Neuronal stem cell (in vitro differentiated cells): ENCODE results near the gene EIF2AK3.

Source experiments
- DNase-seq: peaks from one replicate; pipeline ENCODE4 v3.0.0-alpha.2; 2013; ENCODE audit warnings: low spot score
- H2AFZ ChIP-seq: one replicate; pipeline ENCODE4 v1.6.1; 2013; ENCODE audit warnings: mild to moderate bottlenecking, low read length, inconsistent platforms
- H2AK5ac ChIP-seq: 2 replicates; pipeline ENCODE4 v1.6.1; 2013; ENCODE audit warnings: low read depth, mild to moderate bottlenecking, inconsistent platforms, low read length, moderate library complexity, mixed read lengths
- H2BK120ac ChIP-seq: 2 replicates; pipeline ENCODE4 v1.6.1; 2013; ENCODE audit warnings: low read depth, mild to moderate bottlenecking, inconsistent platforms, low read length, moderate library complexity, mixed read lengths
- H2BK12ac ChIP-seq: one replicate; pipeline ENCODE4 v1.6.1; 2013; ENCODE audit warnings: low read length, inconsistent platforms
- H2BK15ac ChIP-seq: 2 replicates; pipeline ENCODE4 v1.6.1; 2013; ENCODE audit warnings: mild to moderate bottlenecking, low read length, inconsistent platforms, mixed read lengths
- H2BK5ac ChIP-seq: one replicate; pipeline ENCODE4 v1.6.1; 2013; ENCODE audit warnings: inconsistent platforms, mild to moderate bottlenecking, low read length, moderate library complexity
- H3K14ac ChIP-seq: one replicate; pipeline ENCODE4 v1.6.1; 2013; ENCODE audit warnings: low read length, inconsistent platforms
- H3K18ac ChIP-seq: 2 replicates; pipeline ENCODE4 v1.6.1; 2013; ENCODE audit warnings: low read length, inconsistent platforms
- H3K23ac ChIP-seq: 2 replicates; pipeline ENCODE4 v1.6.1; 2013; ENCODE audit warnings: low read depth, mild to moderate bottlenecking, mixed read lengths, low read length, inconsistent platforms; ENCODE audit not compliant: poor library complexity
- H3K27ac ChIP-seq: replicated peaks from 3 replicates; pipeline ENCODE4 v1.5.1; 2013; ENCODE audit warnings: low read length, inconsistent platforms
- H3K27me3 ChIP-seq, 3 experiments: 2 replicates each; pipeline ENCODE4 v1.6.1; 2013; ENCODE audit warnings: low read length in 3 of 3, mild to moderate bottlenecking in 2 of 3, inconsistent platforms in 1 of 3, low read depth in 1 of 3, mixed read lengths in 1 of 3, moderate library complexity in 1 of 3; ENCODE audit not compliant: control insufficient read depth in 3 of 3, insufficient read depth in 3 of 3
- H3K36me3 ChIP-seq, 2 donors: replicated peaks in 1 of 2; 2 replicates each; pipeline ENCODE4 v1.6.1; 2013; ENCODE audit warnings: low read length in 2 of 2; ENCODE audit not compliant: control insufficient read depth in 2 of 2, insufficient read depth in 2 of 2
- H3K4ac ChIP-seq: 2 replicates; pipeline ENCODE4 v1.6.1; 2013; ENCODE audit warnings: inconsistent platforms, mild to moderate bottlenecking, low read length, moderate library complexity
- H3K4me1 ChIP-seq, 2 donors: 1 replicate in 1 of 2; 2 replicates in 1 of 2; pipeline ENCODE4 v1.6.1; 2013; ENCODE audit warnings: low read length in 2 of 2, low read depth in 1 of 2; ENCODE audit not compliant: control insufficient read depth in 2 of 2, insufficient read depth in 1 of 2
- H3K4me2 ChIP-seq: one replicate; pipeline ENCODE4 v1.6.1; 2013; ENCODE audit warnings: mild to moderate bottlenecking, low read length, inconsistent platforms; ENCODE audit not compliant: insufficient read depth, poor library complexity, severe bottlenecking
- H3K4me3 ChIP-seq, 2 donors: 2 replicates each; pipeline ENCODE4 v1.5.1; 2013; ENCODE audit warnings: low read length in 2 of 2, mild to moderate bottlenecking in 2 of 2, inconsistent platforms in 1 of 2, moderate library complexity in 1 of 2
- H3K79me1 ChIP-seq: one replicate; pipeline ENCODE4 v1.6.1; 2013; ENCODE audit warnings: low read depth, mild to moderate bottlenecking, inconsistent platforms, low read length, moderate library complexity
- H3K9ac ChIP-seq: one replicate; pipeline ENCODE4 v1.6.1; 2013; ENCODE audit warnings: mild to moderate bottlenecking, low read depth, low read length, inconsistent platforms; ENCODE audit not compliant: poor library complexity
- H3K9me3 ChIP-seq, 2 donors: replicated peaks in 1 of 2; 2 replicates each; pipeline versions ENCODE3 to v1.6.1; 2013; ENCODE audit warnings: low read length in 2 of 2, mild to moderate bottlenecking in 2 of 2, inconsistent platforms in 1 of 2, low read depth in 1 of 2, mixed read lengths in 1 of 2, moderate library complexity in 1 of 2; ENCODE audit not compliant: control insufficient read depth in 2 of 2, insufficient read depth in 1 of 2
- H4K8ac ChIP-seq: one replicate; pipeline ENCODE4 v1.6.1; 2013; ENCODE audit warnings: low read depth, mild to moderate bottlenecking, inconsistent platforms, low read length, moderate library complexity
- H4K91ac ChIP-seq: one replicate; pipeline ENCODE4 v1.6.1; 2013; ENCODE audit warnings: low read length, low read depth, mild to moderate bottlenecking, inconsistent platforms; ENCODE audit not compliant: poor library complexity
- WGBS, 2 donors: extraction: QIAGEN DNeasy Blood & Tissue Kit; methylation state at CpG; one replicate each; pipeline ENCODE4 v1.1.7; 2013; ENCODE audit warnings: missing lambda C conversion rate in 2 of 2, mixed read lengths in 1 of 2; ENCODE audit not compliant: insufficient read length in 2 of 2, insufficient replicate concordance in 1 of 2; ENCODE audit errors: extremely low coverage in 2 of 2; 5-methylcytosine and 5-hydroxymethylcytosine counted together

EIF2AK3 gene

DNA sequence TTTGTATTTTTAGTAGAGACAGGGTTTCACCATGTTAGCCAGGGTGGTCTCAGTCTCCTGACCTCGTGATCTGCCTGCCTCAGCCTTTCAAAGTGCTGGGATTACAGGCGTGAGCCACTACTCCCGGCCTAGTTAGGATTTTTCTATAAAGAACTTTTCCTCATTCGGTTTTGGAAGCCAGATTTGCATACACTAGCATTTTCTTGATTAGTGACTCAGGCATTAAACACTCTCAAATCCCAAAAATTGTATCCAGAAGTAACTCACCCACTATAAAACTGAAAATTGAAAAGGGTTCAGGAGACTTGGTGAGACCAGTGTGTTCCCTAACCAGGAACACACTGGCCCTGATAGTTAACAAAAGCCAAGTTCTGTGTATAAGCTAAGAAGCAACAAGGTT is 25.2 kb downstream of the EIF2AK3 start:
- no peak overlapping the region for H2BK12ac ChIP-seq
- no peak overlapping the region for H3K18ac ChIP-seq
- no peak overlapping the region for H3K4ac ChIP-seq
- H4K91ac ChIP-seq = no peak overlapping the region
- no peak overlapping the region for H3K23ac ChIP-seq
- H3K14ac ChIP-seq = no peak overlapping the region
- no peaks in the 10 kb centered on the region for H3K79me1 ChIP-seq
- peaks cover 6 to 9% of the 10 kb centered on the region in 2 donors for H3K4me1 ChIP-seq
- H2AK5ac ChIP-seq = no peak overlapping the region
- H2BK15ac ChIP-seq = no peak overlapping the region
- no peak for DNase-seq
- H3K36me3 ChIP-seq = no peaks in the 10 kb centered on the region
- H3K27ac ChIP-seq = no peak overlapping the region
- WGBS, 2 donors = no CpG with 5 or more reads among the region's 4 CpGs
- H3K27me3 ChIP-seq = no peaks in the 10 kb centered on the region
- H3K4me2 ChIP-seq = no peak overlapping the region
- H3K4me3 ChIP-seq = no peak overlapping the region
- H2BK5ac ChIP-seq = no peak overlapping the region
- no peaks in the 10 kb centered on the region for H3K9me3 ChIP-seq
- H3K9ac ChIP-seq = no peak overlapping the region
- H4K8ac ChIP-seq = no peak overlapping the region
- H2AFZ ChIP-seq = no peak overlapping the region
- H2BK120ac ChIP-seq = no peak overlapping the region

DNA sequence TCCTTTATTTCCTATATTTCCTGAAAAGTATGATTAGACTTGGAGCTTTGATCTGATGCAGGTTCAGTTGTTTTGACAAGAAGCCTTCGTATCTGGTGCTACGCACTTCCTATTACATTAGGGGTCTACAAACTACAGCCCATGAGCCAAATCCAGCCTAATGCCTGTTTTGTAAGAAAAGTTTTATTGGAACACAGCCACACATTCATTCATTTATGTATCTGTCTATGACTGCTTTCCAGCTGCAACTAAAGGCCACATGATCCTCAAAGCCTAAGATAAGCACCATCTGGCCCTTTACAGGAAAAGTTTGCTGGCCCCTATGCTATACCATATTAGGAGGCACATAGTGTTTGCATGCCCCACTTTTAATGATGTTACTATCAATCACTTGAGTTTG is 26.0 kb downstream of the EIF2AK3 start:
- Histone ChIP-seq H3K4ac (no peak overlapping the region), H2AFZ (no peak overlapping the region), H3K4me2 (no peak overlapping the region), H3K14ac (no peak overlapping the region), H3K9ac (no peak overlapping the region), H3K4me3 (no peak overlapping the region), H2BK15ac (no peak overlapping the region), H3K4me1 (peaks cover 6 to 9% of the 10 kb centered on the region in 2 donors), H2AK5ac (no peak overlapping the region), H3K27ac (peak overlapping the region; percentile 25), H3K27me3 (no peaks in the 10 kb centered on the region), H4K91ac (no peak overlapping the region), H3K36me3 (no peaks in the 10 kb centered on the region), H3K23ac (no peak overlapping the region), H3K18ac (no peak overlapping the region), H2BK5ac (no peak overlapping the region), H4K8ac (no peak overlapping the region), H2BK120ac (no peak overlapping the region), H3K9me3 (no peaks in the 10 kb centered on the region), H2BK12ac (no peak overlapping the region), H3K79me1 (no peaks in the 10 kb centered on the region)
- no CpG with 5 or more reads among the region's 2 CpGs for WGBS, 2 donors
- no peak for DNase-seq

DNA sequence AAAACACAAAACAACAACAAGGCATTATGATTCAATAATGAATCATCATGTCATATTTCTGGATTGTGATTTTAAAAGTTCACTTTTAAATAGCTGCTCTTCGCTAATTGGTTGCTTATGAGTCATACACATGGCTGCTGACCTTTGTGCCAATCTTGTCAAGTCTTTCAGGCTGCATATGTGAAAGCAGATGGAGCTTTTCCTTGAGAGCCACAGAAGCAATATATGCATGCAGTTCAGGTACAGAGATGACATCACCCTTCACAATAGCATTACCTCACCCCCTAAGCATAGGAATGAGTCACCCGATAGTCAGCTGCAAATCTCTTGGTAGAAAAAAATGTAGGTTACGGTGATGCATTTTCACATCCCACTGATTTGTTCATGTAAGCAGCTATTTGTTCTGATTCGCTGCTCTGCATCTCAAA is 27.2 kb downstream of the EIF2AK3 start:
- Histone ChIP-seq H3K23ac (no peak overlapping the region), H2BK15ac (no peak overlapping the region), H3K14ac (no peak overlapping the region), H3K36me3 (peaks cover 0 to 3% of the 10 kb centered on the region in 2 donors), H2AFZ (no peak overlapping the region), H3K4ac (no peak overlapping the region), H3K4me2 (no peak overlapping the region), H3K27ac (no peak overlapping the region), H2BK5ac (no peak overlapping the region), H3K4me1 (peaks cover 6 to 9% of the 10 kb centered on the region in 2 donors), H4K8ac (no peak overlapping the region), H4K91ac (no peak overlapping the region), H3K9me3 (no peaks in the 10 kb centered on the region), H3K4me3 (no peak overlapping the region), H2AK5ac (no peak overlapping the region), H3K27me3 (no peaks in the 10 kb centered on the region), H2BK12ac (no peak overlapping the region), H3K18ac (no peak overlapping the region), H3K9ac (no peak overlapping the region), H2BK120ac (no peak overlapping the region), H3K79me1 (no peaks in the 10 kb centered on the region)
- DNase-seq = peak; percentile 35
- WGBS, 2 donors = no CpG with 5 or more reads among the region's 4 CpGs

DNA sequence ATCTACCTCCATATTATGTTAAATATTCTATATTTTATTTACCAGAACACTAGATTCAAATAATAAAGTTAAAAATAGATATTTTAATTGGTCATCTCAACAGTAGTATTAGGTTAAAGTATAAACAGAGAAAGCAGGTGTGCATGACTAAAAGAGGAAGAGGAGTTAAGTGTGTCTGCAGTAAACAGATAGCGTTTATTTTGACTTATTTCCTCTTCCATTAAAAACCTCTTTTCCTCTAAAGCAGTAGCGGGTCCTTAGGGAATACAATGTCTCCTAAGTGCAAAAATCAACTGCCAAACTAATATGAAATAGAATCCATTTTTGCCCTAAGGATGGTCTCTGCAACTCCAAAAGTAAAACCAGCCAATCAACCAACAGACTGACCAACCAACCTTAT is 27.7 kb downstream of the EIF2AK3 start:
- H2BK15ac ChIP-seq = no peak overlapping the region
- no peak overlapping the region for H3K14ac ChIP-seq
- no peak overlapping the region for H3K9ac ChIP-seq
- H4K8ac ChIP-seq = no peak overlapping the region
- no peak overlapping the region for H2BK5ac ChIP-seq
- WGBS, 2 donors = no CpG with 5 or more reads among the region's 2 CpGs
- no peak overlapping the region for H3K27ac ChIP-seq
- H3K36me3 ChIP-seq = peaks cover 0 to 3% of the 10 kb centered on the region in 2 donors
- peaks cover 6 to 9% of the 10 kb centered on the region in 2 donors for H3K4me1 ChIP-seq
- H3K18ac ChIP-seq = no peak overlapping the region
- no peak overlapping the region for H3K4me3 ChIP-seq
- H3K4me2 ChIP-seq = no peak overlapping the region
- no peaks in the 10 kb centered on the region for H3K9me3 ChIP-seq
- H3K23ac ChIP-seq = no peak overlapping the region
- H3K79me1 ChIP-seq = no peaks in the 10 kb centered on the region
- H3K27me3 ChIP-seq = no peaks in the 10 kb centered on the region
- H3K4ac ChIP-seq = no peak overlapping the region
- H2AFZ ChIP-seq = no peak overlapping the region
- H2BK12ac ChIP-seq = no peak overlapping the region
- no peak for DNase-seq
- H4K91ac ChIP-seq = no peak overlapping the region
- H2AK5ac ChIP-seq = no peak overlapping the region
- no peak overlapping the region for H2BK120ac ChIP-seq
